ENCODE measurements around the gene THRA. TPM values are rescaled to one million over a fixed set of nuclear protein-coding genes. Genes with fewer than 3 reads are reported as not detected.
A peak's percentile ranks its signal among the peaks of the same experiment; 100 is the strongest.

Gene THRA
- total and polyA plus RNA-seq, 12 donors, result 29.8 to 102 (median 67.1) TPM

DNA sequence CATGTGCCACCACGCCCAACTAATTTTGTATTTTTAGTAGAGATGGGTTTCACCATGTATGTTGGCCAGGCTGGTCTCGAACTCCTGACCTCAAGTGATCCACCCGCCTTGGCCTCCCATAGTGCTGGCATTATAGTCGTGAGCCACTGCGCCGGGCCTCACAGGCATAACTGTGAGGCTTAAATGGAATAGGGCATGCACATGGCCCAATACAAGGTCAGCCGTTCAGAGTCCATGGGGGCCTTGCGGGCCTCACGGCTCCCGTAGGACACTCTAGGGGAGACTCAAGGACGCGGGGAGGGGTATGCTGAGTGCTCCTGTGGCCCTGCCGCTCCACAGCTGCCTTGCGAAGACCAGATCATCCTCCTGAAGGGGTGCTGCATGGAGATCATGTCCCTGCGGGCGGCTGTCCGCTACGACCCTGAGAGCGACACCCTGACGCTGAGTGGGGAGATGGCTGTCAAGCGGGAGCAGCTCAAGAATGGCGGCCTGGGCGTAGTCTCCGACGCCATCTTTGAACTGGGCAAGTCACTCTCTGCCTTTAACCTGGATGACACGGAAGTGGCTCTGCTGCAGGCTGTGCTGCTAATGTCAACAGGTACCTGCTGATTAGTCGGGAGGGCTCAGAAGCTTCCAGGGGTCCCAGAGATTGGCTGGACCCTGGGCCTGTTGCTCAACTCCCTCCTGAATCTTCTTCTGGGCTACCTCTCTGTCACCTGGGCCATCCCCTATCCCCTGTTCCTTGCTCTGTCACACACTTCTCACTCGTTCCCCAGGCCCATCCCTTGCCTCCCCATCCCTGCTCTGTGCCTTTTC is 25.3 kb downstream of the THRA start:
- peaks cover 11 to 52% (median 31%) of the 10 kb centered on the region in 9 donors for H3K4me1 ChIP-seq
- no peaks in the 10 kb centered on the region for H3K9me3 ChIP-seq
- H3K27me3 ChIP-seq, result no peaks in the 10 kb centered on the region
- no peak for ATAC-seq
- H3K36me3 ChIP-seq, result peaks cover 0 to 95% (median 60%) of the 10 kb centered on the region in 9 donors
- no peak overlapping the region for H3K4me3 ChIP-seq
- intact Hi-C loops (cut with DNase I), result loop anchor here in 5 of 10 donors (2.0 to 10.0 kb wide), 4 partner anchors 25 to 61 kb away; partner anchors contain the start of gene THRA (in 1 of the 5)
- 87 to 88% methylated on average over 28 of the region's 28 CpGs for WGBS, 2 donors
- peak overlapping the region in 1 of 10 donors; percentile 0 for H3K27ac ChIP-seq
- DNase-seq, result no peak
- no peak for TF ChIP-seq CTCF (IDR thresholded peaks at IDR 0.05)

DNA sequence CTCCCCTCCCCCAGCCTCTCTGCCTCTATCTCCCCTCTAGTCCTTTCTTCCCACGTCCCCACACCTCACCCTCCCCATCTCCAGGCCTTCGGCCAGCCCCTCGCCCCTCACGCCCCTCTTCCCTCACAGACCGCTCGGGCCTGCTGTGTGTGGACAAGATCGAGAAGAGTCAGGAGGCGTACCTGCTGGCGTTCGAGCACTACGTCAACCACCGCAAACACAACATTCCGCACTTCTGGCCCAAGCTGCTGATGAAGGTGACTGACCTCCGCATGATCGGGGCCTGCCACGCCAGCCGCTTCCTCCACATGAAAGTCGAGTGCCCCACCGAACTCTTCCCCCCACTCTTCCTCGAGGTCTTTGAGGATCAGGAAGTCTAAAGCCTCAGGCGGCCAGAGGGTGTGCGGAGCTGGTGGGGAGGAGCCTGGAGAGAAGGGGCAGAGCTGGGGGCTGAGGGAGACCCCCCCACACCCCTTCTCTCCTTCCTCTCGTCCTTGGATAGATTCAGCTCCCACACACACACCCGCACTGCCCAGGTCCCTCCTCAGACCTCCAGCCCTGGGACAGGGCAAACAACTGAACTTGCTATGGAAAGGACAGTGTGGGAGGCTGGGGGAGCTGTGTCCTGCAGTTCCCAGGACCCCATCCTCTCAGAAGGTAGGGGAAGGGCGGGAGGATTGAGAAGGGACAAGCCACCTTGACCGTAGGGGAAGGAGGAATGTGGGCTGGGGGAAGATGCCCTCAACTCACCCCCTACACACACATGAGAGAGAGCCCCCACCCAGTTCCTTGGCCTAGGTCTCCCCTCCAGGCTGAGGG is 26.5 kb downstream of the THRA start:
- H3K4me3 ChIP-seq, result no peak overlapping the region
- intact Hi-C loops (cut with DNase I), result loop anchor here in 4 of 10 donors (5.0 to 10.0 kb wide), 2 partner anchors 54 to 62 kb away; no protein-coding TSS in a partner anchor
- DNase-seq (no peak), ATAC-seq (no peak)
- WGBS, 2 donors, result 76 to 79% methylated on average over 26 of the region's 26 CpGs
- peaks cover 0 to 95% (median 60%) of the 10 kb centered on the region in 9 donors for H3K36me3 ChIP-seq
- no peak for TF ChIP-seq CTCF (IDR thresholded peaks at IDR 0.05)
- no peaks in the 10 kb centered on the region for H3K9me3 ChIP-seq
- no peaks in the 10 kb centered on the region for H3K27me3 ChIP-seq
- H3K4me1 ChIP-seq, result peaks cover 17 to 64% (median 43%) of the 10 kb centered on the region in 9 donors
- H3K27ac ChIP-seq, result peak overlapping the region in 8 of 10 donors; percentile 26 to 98 (median 70)

DNA sequence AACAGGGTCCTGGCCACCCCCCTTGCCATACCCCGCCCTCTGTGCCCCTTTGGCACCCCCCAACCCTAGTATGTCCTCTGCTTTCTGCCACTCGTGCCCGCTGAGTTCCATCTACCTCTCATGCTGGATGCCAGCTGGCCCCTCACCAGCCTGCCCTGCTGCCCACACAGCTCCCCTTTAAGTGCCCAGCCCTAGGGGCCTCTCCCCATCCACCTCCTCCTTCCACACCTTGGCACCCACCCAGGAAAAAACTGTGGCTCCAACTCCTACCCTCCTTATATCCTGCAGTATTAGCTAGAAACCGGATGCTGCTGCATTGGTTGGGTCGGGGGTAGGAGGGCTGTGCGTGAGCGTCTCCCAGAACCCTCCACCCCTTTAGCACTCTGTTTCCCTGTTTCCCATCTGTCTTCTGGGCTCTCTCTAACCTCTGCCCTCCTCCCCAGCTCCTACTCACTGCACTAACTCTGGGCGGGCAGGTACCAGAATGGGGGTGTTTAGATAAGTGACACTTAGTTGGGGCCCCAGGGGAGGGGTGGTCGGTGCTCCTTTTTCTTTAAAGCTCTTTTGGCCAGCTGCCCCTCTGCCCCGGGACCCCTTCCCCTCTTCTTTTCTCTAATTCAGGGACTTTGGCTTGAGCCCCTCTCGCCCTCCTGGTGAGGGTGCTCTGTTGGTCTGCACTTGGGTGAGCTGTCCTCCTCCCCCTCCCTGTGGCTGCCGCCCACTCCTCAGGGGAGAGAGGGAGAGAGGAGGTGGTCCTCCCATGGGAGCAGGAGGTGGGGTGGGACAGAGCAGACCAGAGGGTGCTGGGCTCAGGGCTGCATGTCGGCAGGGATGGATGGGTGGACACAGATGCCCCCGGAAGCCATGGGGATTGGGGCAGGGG is 27.7 kb downstream of the THRA start:
- 36 to 50% methylated on average over 13 to 14 of the region's 14 CpGs for WGBS, 2 donors
- no peak for TF ChIP-seq CTCF (IDR thresholded peaks at IDR 0.05)
- ATAC-seq (peak; percentile 8 to 38 (median 17)), DNase-seq (peak in 1 of 2 donors; percentile 71)
- no peak overlapping the region for H3K4me3 ChIP-seq
- H3K36me3 ChIP-seq, result peaks cover 0 to 95% (median 60%) of the 10 kb centered on the region in 9 donors
- H3K4me1 ChIP-seq, result peaks cover 29 to 76% (median 55%) of the 10 kb centered on the region in 9 donors
- intact Hi-C loops (cut with DNase I), result loop anchor here in 1 of 10 donors (5.0 to 10.0 kb wide), 2 partner anchors 33 to 194 kb away; partner anchors contain the start of gene CDC6
- peak overlapping the region in 9 of 10 donors; percentile 26 to 98 (median 65) for H3K27ac ChIP-seq
- H3K27me3 ChIP-seq, result no peaks in the 10 kb centered on the region
- H3K9me3 ChIP-seq, result no peaks in the 10 kb centered on the region
